Tibial nerve (tissue), 4 donors: ENCODE data around the gene FTCD.

Experiments
- EP300 ChIP-seq, 2 donors: sonication (generic); formaldehyde crosslinking; IDR thresholded peaks; one replicate each; pipeline ENCODE4 v1.6.1; 2017; ENCODE audit warnings: antibody characterized with exemption in 2 of 2, mild to moderate bottlenecking in 1 of 2
- POLR2A ChIP-seq, 2 donors: fragments of 450-650 bp; IDR thresholded peaks; one replicate each; pipeline ENCODE4 v1.6.1; 2017; ENCODE audit warnings: antibody characterized with exemption in 2 of 2, mild to moderate bottlenecking in 2 of 2, moderate library complexity in 2 of 2
- TF ChIP-seq, protein P1 (sequence below), 5 experiments: fragments of 200-600 bp in 3 of 5; fragments of 450-650 bp in 2 of 5; sonication (generic) in 3 of 5; IDR thresholded peaks; one replicate each; pipeline ENCODE4 v1.5.1; 2016 to 2019; ENCODE audit warnings: antibody characterized with exemption in 5 of 5, mild to moderate bottlenecking in 3 of 5, moderate library complexity in 2 of 5

DNA sequence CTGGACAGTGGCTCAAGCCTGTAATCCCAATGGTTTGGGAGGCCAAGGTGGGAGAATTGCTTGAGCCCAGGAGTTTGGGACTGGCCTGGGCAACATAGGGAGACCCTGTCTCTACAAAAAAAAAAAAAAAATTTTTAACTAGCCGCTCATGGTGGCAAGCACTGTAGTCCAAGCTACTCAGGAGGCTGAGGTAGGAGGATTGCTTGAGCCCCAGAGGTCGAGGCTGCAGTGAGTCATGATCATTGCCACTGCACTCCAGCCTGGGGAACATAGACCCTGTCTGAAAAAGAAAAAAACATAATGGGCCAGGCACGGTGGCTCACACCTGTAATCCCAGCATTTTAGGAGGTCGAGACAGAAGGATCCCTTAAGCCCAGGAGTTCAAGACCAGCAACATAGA, 23.6 kb upstream of the FTCD start:
- no peak for TF ChIP-seq POLR2A (IDR thresholded peaks at IDR 0.05)
- TF ChIP-seq, protein P1, sequence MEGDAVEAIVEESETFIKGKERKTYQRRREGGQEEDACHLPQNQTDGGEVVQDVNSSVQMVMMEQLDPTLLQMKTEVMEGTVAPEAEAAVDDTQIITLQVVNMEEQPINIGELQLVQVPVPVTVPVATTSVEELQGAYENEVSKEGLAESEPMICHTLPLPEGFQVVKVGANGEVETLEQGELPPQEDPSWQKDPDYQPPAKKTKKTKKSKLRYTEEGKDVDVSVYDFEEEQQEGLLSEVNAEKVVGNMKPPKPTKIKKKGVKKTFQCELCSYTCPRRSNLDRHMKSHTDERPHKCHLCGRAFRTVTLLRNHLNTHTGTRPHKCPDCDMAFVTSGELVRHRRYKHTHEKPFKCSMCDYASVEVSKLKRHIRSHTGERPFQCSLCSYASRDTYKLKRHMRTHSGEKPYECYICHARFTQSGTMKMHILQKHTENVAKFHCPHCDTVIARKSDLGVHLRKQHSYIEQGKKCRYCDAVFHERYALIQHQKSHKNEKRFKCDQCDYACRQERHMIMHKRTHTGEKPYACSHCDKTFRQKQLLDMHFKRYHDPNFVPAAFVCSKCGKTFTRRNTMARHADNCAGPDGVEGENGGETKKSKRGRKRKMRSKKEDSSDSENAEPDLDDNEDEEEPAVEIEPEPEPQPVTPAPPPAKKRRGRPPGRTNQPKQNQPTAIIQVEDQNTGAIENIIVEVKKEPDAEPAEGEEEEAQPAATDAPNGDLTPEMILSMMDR (IDR thresholded peaks at IDR 0.05): no peak
- TF ChIP-seq EP300 (IDR thresholded peaks at IDR 0.05): no peak
